Right ventricle myocardium inferior (tissue), 1 donor: ENCODE measurements around the gene MICALL2. TPM values are rescaled to one million over a fixed set of nuclear protein-coding genes. Genes with fewer than 3 reads are reported as not detected.

ENCODE experiments used
- ATAC-seq: fragments of 200-7000 bp; cut with Tn5 transposase; one replicate; pipeline ENCODE4 v1.9.1; 2020; ENCODE audit warnings: mild to moderate bottlenecking, moderate library complexity
- DNase-seq: peaks from one replicate; pipeline ENCODE4 v3.0.0; 2021; ENCODE audit errors: missing footprints
- intact Hi-C: fragments of 100-400 bp; cut with DNase I; formaldehyde crosslinking; loops from one replicate; pipeline ENCODE4 v1.11.0; 2022
- total RNA-seq: library from RNA; stranded (reverse); fragmentation: NEBNext Ultra II Directional; extraction: Animal tissue kit (Norgen Biotek cat#: 25700); gene quantifications from one replicate; pipeline ENCODE4 v1.2.1, GENCODE V29; 2021
- donor health status: DM: no; HTN: yes; CAD: no; lungs with severe emphysema.

Gene MICALL2
- total RNA-seq, 1 donor from 2014 or later = 9.0 TPM

DNA sequence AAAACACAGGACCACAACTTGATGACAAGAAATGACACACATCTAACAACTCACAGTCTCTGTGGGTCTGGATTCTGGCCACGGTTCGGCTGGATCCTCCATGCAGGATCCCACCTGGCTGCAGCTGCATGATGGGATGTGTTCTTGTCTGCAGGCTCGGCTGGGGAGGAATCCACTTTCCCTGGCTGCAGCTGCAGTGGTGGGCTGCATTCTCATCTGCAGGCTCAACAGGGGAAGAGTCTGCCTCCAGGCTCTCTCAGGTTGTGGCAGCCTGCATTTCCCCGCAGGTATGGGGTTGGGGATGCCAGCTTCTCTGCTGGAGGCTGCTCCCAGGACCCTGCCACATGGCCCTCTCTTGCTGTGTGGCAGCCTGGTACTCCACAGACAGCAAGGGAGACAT, 64.9 kb downstream of the MICALL2 start:
- peak; percentile 37 for DNase-seq
- intact Hi-C loops = no loop called here
- no peak for ATAC-seq

GRCh38 chr7:1393421-1393820, 65.8 kb downstream of the MICALL2 start:
- DNase-seq = peak; percentile 31

GRCh38 chr7:1392556-1392955, 66.7 kb downstream of the MICALL2 start:
- intact Hi-C loops = no loop called here
- DNase-seq = no peak
- no peak for ATAC-seq

More at GRCh38 chr7:1393421-1393820, 65.8 kb downstream of the MICALL2 start:
- intact Hi-C loops = no loop called here
- ATAC-seq = no peak

DNA sequence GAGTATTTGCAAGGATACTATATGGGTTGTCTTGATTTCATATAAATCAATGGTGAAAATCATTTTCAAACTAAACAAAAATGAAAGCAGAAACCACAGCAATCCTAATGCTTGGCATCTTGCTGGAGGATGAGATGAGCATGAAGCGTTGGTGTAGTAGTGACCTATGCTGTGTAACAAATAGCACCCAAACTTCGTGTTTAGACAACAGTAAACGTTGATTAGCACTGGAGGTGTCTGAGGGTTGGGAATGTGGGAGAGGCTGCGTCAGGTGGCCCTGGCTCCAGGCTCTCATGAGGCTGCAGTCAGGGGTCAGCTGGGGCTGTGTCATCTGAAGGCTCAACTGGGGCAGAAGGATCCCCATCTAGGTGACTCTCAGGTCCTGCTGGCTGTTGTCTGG, 67.8 kb downstream of the MICALL2 start:
- intact Hi-C loops = no loop called here
- ATAC-seq (no peak), DNase-seq (peak; percentile 17)

GRCh38 chr7:1388703-1389335, 70.5 kb downstream of the MICALL2 start:
- peak; percentile 48 for DNase-seq
- ATAC-seq = no peak
- intact Hi-C loops = no loop called here

- DNase-seq (peak; percentile 52), ATAC-seq (no peak)
- intact Hi-C loops = no loop called here
Observed at GRCh38 chr7:1388021-1388702, 71.1 kb downstream of the MICALL2 start.

GRCh38 chr7:1387261-1387660, 72.0 kb downstream of the MICALL2 start:
- peak; percentile 32 for DNase-seq
- ATAC-seq = no peak
- intact Hi-C loops = no loop called here

GRCh38 chr7:1386623-1387220, 72.5 kb downstream of the MICALL2 start:
- intact Hi-C loops = no loop called here
- peak; percentile 45 for DNase-seq
- ATAC-seq = no peak

GRCh38 chr7:1385809-1386622, 73.3 kb downstream of the MICALL2 start:
- ATAC-seq = no peak
- intact Hi-C loops = no loop called here

DNA sequence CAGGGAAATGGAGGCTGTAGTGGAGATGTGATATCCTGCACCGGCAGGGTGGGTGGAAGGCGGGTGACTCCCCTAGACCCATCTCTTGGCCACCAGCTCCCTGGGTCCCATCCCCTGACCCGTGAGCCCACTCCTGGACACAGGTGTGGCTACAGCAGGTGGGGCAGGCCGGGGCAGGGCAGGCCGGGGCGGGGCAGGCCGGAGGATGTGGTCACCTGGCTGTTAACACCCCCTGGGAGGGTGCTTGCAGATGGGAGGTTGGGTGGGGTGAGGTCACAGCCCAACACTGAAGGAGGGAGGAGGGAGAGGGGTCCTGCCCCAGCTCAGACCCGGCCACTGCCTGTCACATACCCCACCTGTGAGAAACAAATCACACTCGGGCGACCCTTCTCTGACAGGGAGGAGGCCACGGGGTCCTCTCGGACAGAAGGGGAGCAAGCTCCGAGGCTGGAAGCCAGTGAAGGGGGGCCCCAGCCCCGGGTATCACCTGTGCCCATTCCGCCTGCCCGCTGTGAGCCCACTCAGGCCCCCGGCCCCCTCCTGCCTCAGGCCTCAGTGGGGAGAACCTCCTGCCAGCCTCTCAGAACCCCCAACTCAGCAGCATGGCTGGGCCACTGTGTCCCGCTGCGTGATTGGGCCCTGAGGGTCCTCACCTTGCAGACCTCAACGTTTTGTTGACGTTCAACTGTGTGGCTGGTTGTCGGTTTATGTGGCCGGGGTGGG, 74.0 kb downstream of the MICALL2 start:
- intact Hi-C loops = no loop called here
- DNase-seq (peak; percentile 45), ATAC-seq (peak; percentile 14)

More at GRCh38 chr7:1385809-1386622, 73.3 kb downstream of the MICALL2 start:
- peak; percentile 56 for DNase-seq

Other genes with a start within 250 kb of the MICALL2 start
- gene UNCX, start 226.6 kb downstream of the MICALL2 start, total RNA-seq = not detected
- 25.8 TPM for gene INTS1, start 44.9 kb upstream of the MICALL2 start, total RNA-seq
- gene MAFK, start 71.2 kb upstream of the MICALL2 start, total RNA-seq = 50.8 TPM
- gene TMEM184A, start 96.7 kb upstream of the MICALL2 start, total RNA-seq = 0.32 TPM
- gene PSMG3, start 110.6 kb upstream of the MICALL2 start, total RNA-seq = 13.3 TPM
- 10.7 TPM for gene ELFN1, start 210.8 kb upstream of the MICALL2 start, total RNA-seq